MCF 10A (cell line): ENCODE data around the gene DEGS1. TPM values are rescaled to one million over a fixed set of nuclear protein-coding genes. Genes with fewer than 3 reads are reported as not detected.

ENCODE experiments used
- BruUV-seq: library from RNA; stranded (reverse); fragments of 400-500 nt; replicated peaks from 2 replicates; lab custom pipeline; 2021; lab: Mats Ljungman, UMichigan
- CTCF ChIA-PET: fragments of 300-600 bp; sonication (Branson Sonifier 250); formaldehyde crosslinking; extraction: SDS; loops from one replicate; lab custom pipeline; 2021; ENCODE audit warnings: antibody characterized with exemption, inconsistent platforms; lab: Yijun Ruan, JAX
- POLR2A ChIA-PET: fragments of 300-600, 350-650 bp; sonication (Branson Sonifier 250); formaldehyde crosslinking; extraction: SDS; loops from one replicate; lab custom pipeline; 2020; ENCODE audit warnings: antibody characterized with exemption, inconsistent platforms; lab: Yijun Ruan, JAX
- DNase-seq: peaks from one replicate; pipeline ENCODE4 v3.0.0-alpha.2; 2018; ENCODE audit not compliant: unreplicated experiment
- H3K27ac Mint-ChIP-seq: one replicate; pipeline ENCODE4 v1.8.0; 2022; ENCODE audit warnings: mild to moderate bottlenecking, low read depth, mixed read lengths; ENCODE audit not compliant: unreplicated experiment
- H3K27me3 Mint-ChIP-seq: one replicate; pipeline ENCODE4 v1.8.0; 2022; ENCODE audit warnings: mixed read lengths; ENCODE audit not compliant: insufficient read depth, unreplicated experiment
- H3K36me3 Mint-ChIP-seq: one replicate; pipeline ENCODE4 v1.8.0; 2022; ENCODE audit warnings: mild to moderate bottlenecking, moderate library complexity, mixed read lengths; ENCODE audit not compliant: insufficient read depth, unreplicated experiment
- H3K4me1 Mint-ChIP-seq: one replicate; pipeline ENCODE4 v1.8.0; 2022; ENCODE audit warnings: mixed read lengths; ENCODE audit not compliant: insufficient read depth, unreplicated experiment
- H3K4me3 Mint-ChIP-seq: one replicate; pipeline ENCODE4 v1.8.0; 2022; ENCODE audit warnings: mild to moderate bottlenecking, moderate library complexity, mixed read lengths; ENCODE audit not compliant: unreplicated experiment
- H3K9me3 Mint-ChIP-seq: one replicate; pipeline ENCODE4 v1.8.0; 2022; ENCODE audit warnings: mixed read lengths; ENCODE audit not compliant: unreplicated experiment
- CTCF ChIP-seq: fragments of 200-600 bp; IDR thresholded peaks from one replicate; pipeline ENCODE4 v1.8.0; 2022; ENCODE audit warnings: antibody characterized with exemption, mild to moderate bottlenecking; ENCODE audit not compliant: unreplicated experiment
- intact Hi-C: fragments of 100-400 bp; cut with micrococcal nuclease; formaldehyde crosslinking; loops from 2 replicates; pipeline ENCODE4 v1.14.1; 2022
- total RNA-seq: library from RNA; stranded (reverse); gene quantifications from 2 replicates; pipeline ENCODE4 v1.2.3, GENCODE V29; 2022

The DEGS1 gene
- total RNA-seq, 1 experiment from 2014 or later: 99.1 TPM

GRCh38 chr1:224138198-224138597 lies 44.8 kb upstream of the DEGS1 start:
- POLR2A ChIA-PET: interaction anchor here (0.6 to 2.0 kb wide), 8 partner anchors 12 to 223 kb away, joined by 3 to 6 read pairs (median 4); no protein-coding TSS in a partner anchor

GRCh38 chr1:224141693-224142092 lies 41.3 kb upstream of the DEGS1 start:
- Mint-ChIP-seq H3K9me3 (no peaks in the 10 kb centered on the region), H3K36me3 (peaks cover 100% of the 10 kb centered on the region), H3K4me3 (no peak overlapping the region), H3K27me3 (no peaks in the 10 kb centered on the region), H3K27ac (no peak overlapping the region), H3K4me1 (no peaks in the 10 kb centered on the region)
- intact Hi-C loops: no loop called here
- POLR2A ChIA-PET: no interaction called here
- no peak for DNase-seq
- TF ChIP-seq CTCF: no peak
- CTCF ChIA-PET: interaction anchor here (0.5 to 1.2 kb wide), 3 partner anchors 12 to 167 kb away, joined by 3 to 4 read pairs (median 3); no protein-coding TSS in a partner anchor
- BruUV-seq: no TSS peak

More at GRCh38 chr1:224138198-224138597, 44.8 kb upstream of the DEGS1 start:
- DNase-seq: no peak
- Mint-ChIP-seq H3K9me3 (no peaks in the 10 kb centered on the region), H3K4me3 (no peak overlapping the region), H3K36me3 (peaks cover 91% of the 10 kb centered on the region), H3K27ac (peak overlapping the region; percentile 1), H3K27me3 (no peaks in the 10 kb centered on the region), H3K4me1 (peaks cover under 1% of the 10 kb centered on the region)
- intact Hi-C loops: no loop called here
- TF ChIP-seq CTCF: no peak
- BruUV-seq: no TSS peak
- CTCF ChIA-PET: interaction anchor here (0.8 to 2.3 kb wide), 10 partner anchors 8 to 227 kb away, joined by 3 to 12 read pairs (median 4); no protein-coding TSS in a partner anchor

GRCh38 chr1:224149709-224150108 lies 33.3 kb upstream of the DEGS1 start:
- Mint-ChIP-seq H3K4me1 (peaks cover 13% of the 10 kb centered on the region), H3K36me3 (peaks cover 75% of the 10 kb centered on the region), H3K27me3 (no peaks in the 10 kb centered on the region), H3K9me3 (no peaks in the 10 kb centered on the region), H3K4me3 (no peak overlapping the region), H3K27ac (peak overlapping the region; percentile 1)
- no peak for TF ChIP-seq CTCF
- no peak for DNase-seq
- intact Hi-C loops: no loop called here
- POLR2A ChIA-PET: interaction anchor here (0.6 to 1.4 kb wide), 4 partner anchors 12 to 33 kb away, joined by 3 to 7 read pairs (median 3); partner anchors contain the start of gene DEGS1
- no TSS peak for BruUV-seq
- CTCF ChIA-PET: interaction anchor here (1.3 to 3.1 kb wide), 2 partner anchors 21 to 33 kb away, joined by 4 to 10 read pairs; no protein-coding TSS in a partner anchor

GRCh38 chr1:224151117-224151516 lies 31.9 kb upstream of the DEGS1 start:
- Mint-ChIP-seq H3K27me3 (no peaks in the 10 kb centered on the region), H3K4me3 (no peak overlapping the region), H3K9me3 (no peaks in the 10 kb centered on the region), H3K36me3 (peaks cover 75% of the 10 kb centered on the region), H3K27ac (no peak overlapping the region), H3K4me1 (peaks cover 13% of the 10 kb centered on the region)
- CTCF ChIA-PET: interaction anchor here (0.6 to 3.1 kb wide), 11 partner anchors 13 to 185 kb away, joined by 3 to 16 read pairs (median 4); no protein-coding TSS in a partner anchor
- intact Hi-C loops: no loop called here
- no peak for TF ChIP-seq CTCF
- POLR2A ChIA-PET: interaction anchor here (0.7 to 1.4 kb wide), 6 partner anchors 8 to 32 kb away, joined by 3 to 7 read pairs (median 4); partner anchors contain the start of gene DEGS1
- no TSS peak for BruUV-seq
- DNase-seq: no peak
